SK-N-MC (cell line): ENCODE data around the gene COL8A2.

ENCODE experiments used
- EZH2 ChIP-seq: fragments of 200-600 bp; sonication (generic); IDR thresholded peaks from one replicate; pipeline ENCODE4 v1.6.1; 2017; ENCODE audit warnings: antibody characterized with exemption
- FOXP2 ChIP-seq: optimal IDR thresholded peaks from 2 replicates; pipeline ENCODE3; 2011; ENCODE audit warnings: mild to moderate bottlenecking, moderate library complexity; ENCODE audit not compliant: insufficient read depth; ENCODE audit errors: extremely low read length, control extremely low read depth
- POLR2AphosphoS5 ChIP-seq: IDR thresholded peaks from 2 replicates; pipeline ENCODE4 v1.6.1; 2012; ENCODE audit warnings: mild to moderate bottlenecking, low read depth, low read length, borderline replicate concordance

GRCh38 chr1:36157973-36158826 is 33.2 kb upstream of the COL8A2 start:
- TF ChIP-seq EZH2 (no peak), POLR2AphosphoS5 (no peak), FOXP2 (no peak)
